Bronchial epithelial cell (primary cell): ENCODE measurements around the gene OTOR. TPM values are rescaled to one million over a fixed set of nuclear protein-coding genes. Genes with fewer than 3 reads are reported as not detected.
A peak's percentile ranks its signal among the peaks of the same experiment; 100 is the strongest.

ENCODE experiments used
- DNase-seq: peaks from one replicate; pipeline ENCODE4 v3.0.0-alpha.2; 2010; ENCODE audit warnings: low read depth
- FAIRE-seq: peaks from 2 replicates; lab custom pipeline; 2011; peaks lifted over from hg19 to GRCh38; lab: Jason Lieb, UNC
- H3K27me3 ChIP-seq: 2 replicates; pipeline ENCODE4 v1.5.1; 2011; ENCODE audit warnings: low read length; ENCODE audit not compliant: control insufficient read depth, insufficient read depth
- H3K36me3 ChIP-seq: 2 replicates; pipeline ENCODE4 v1.5.1; 2011; ENCODE audit warnings: low read length; ENCODE audit not compliant: control insufficient read depth, insufficient read depth
- H3K4me3 ChIP-seq: 2 replicates; pipeline ENCODE4 v1.5.1; 2011; ENCODE audit warnings: mild to moderate bottlenecking, low read depth, low read length, control low read depth
- CTCF ChIP-seq: IDR thresholded peaks from 2 replicates; pipeline ENCODE4 v1.5.1; 2011; ENCODE audit warnings: mild to moderate bottlenecking, moderate library complexity, low read length, control low read depth, inconsistent platforms; ENCODE audit not compliant: insufficient read depth, severe bottlenecking
- total RNA-seq: library from RNA; depleted of rRNA; stranded (reverse); fragments of >200 nt; gene quantifications from 2 replicates; pipeline ENCODE4 v1.2.1, GENCODE V29; 2014

The OTOR gene
- total RNA-seq = not detected in 2 replicates

- no peak for FAIRE-seq
- H3K36me3 ChIP-seq = no peaks in the 10 kb centered on the region
- H3K4me3 ChIP-seq = no peak within 1 kb of the TSS
- no peak for DNase-seq
- H3K27me3 ChIP-seq = no peaks in the 10 kb centered on the region
- no peak for TF ChIP-seq CTCF
Measured at GRCh38 chr20:16748308-16748900, at the start of gene OTOR. Gene OTOR, plus strand, starts transcription at chr20:16748358. Its CDS starts 44 bp downstream, at chr20:16748402.

GRCh38 chr20:16699293-16699692 is 48.9 kb upstream of the OTOR start:
- no peak for TF ChIP-seq CTCF
- Histone ChIP-seq H3K36me3 (no peaks in the 10 kb centered on the region), H3K27me3 (no peaks in the 10 kb centered on the region), H3K4me3 (no peak overlapping the region)
- FAIRE-seq = no peak
- no peak for DNase-seq

GRCh38 chr20:16701296-16701695 is 46.9 kb upstream of the OTOR start:
- TF ChIP-seq CTCF = peak; percentile 19
- no peaks in the 10 kb centered on the region for H3K36me3 ChIP-seq
- H3K4me3 ChIP-seq = no peak overlapping the region
- FAIRE-seq (no peak), DNase-seq (peak; percentile 12)
- no peaks in the 10 kb centered on the region for H3K27me3 ChIP-seq

GRCh38 chr20:16703570-16703969 is 44.6 kb upstream of the OTOR start:
- Histone ChIP-seq H3K27me3 (no peaks in the 10 kb centered on the region), H3K4me3 (no peak overlapping the region), H3K36me3 (no peaks in the 10 kb centered on the region)
- FAIRE-seq (no peak), DNase-seq (no peak)
- TF ChIP-seq CTCF = no peak

- no peaks in the 10 kb centered on the region for H3K36me3 ChIP-seq
- FAIRE-seq (no peak), DNase-seq (peak; percentile 28)
- no peak for TF ChIP-seq CTCF
- no peak overlapping the region for H3K4me3 ChIP-seq
- no peaks in the 10 kb centered on the region for H3K27me3 ChIP-seq
Measured at GRCh38 chr20:16707674-16708073, 40.5 kb upstream of the OTOR start.

- no peaks in the 10 kb centered on the region for H3K27me3 ChIP-seq
- DNase-seq (no peak), FAIRE-seq (no peak)
- no peak for TF ChIP-seq CTCF
- H3K4me3 ChIP-seq = no peak overlapping the region
- H3K36me3 ChIP-seq = no peaks in the 10 kb centered on the region
Measured at GRCh38 chr20:16708602-16709001, 39.6 kb upstream of the OTOR start.
